Measurements from ENCODE around the gene UBE2QL1.

UBE2QL1 gene

DNA sequence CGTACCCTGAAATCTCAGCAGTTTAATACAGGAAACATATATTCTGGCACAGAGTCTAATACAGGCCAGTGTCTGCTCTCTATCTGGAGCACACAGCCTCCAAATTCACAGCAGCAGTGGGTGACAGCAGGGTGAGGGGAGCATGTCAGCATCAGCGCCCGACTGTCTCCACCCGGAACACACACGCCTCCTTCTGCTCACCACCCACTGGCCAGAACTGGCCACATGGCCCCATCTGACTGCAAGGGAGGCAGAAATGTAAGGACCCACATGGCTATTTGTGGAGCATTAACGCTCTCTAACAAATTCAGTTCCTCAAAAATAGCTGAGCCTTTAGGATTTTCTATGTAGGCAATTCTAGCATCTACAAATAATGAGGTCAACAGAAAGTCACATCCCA lies 24.6 kb downstream of the UBE2QL1 start:
- in situ Hi-C loops (cut with HindIII; ENCODE audit: low sequenced_read_pairs) = loop anchor here (10.0 kb wide), 1 partner anchor 1222 kb away; no protein-coding TSS in a partner anchor

DNA sequence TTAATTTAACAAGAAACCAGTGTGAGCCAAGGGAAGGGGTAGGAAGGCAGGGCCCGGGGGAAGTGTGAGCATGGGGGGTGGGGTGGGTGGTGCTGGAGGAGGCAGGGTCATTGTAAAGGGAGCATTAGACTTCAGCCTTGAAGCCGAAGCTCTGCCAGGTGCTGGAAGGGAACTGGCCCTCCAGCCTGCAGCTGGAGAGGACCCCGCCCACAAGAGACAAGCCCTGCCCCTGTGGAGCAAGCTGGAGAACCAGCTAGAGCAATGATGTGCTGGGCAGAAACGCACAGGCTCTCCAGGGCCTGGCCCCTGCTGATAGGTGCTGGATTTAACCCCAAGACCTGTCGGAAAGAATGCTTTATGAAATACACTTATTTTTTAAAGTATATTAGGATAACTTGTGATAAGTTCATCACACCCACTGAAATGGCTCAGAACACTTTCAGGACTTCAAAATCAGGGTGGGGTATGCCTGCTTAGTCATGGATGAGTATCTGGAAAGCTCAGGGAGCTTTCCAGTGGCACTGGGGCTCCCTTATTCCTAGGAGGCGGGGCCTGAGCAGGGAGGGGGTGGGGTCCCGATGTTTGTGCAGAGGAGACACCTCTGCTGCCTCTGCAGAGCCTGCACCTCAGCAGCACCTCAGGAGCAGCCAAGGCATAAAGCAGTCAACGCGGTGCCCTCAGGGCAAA lies 27.1 kb downstream of the UBE2QL1 start:
- in situ Hi-C loops (cut with HindIII; ENCODE audit: low sequenced_read_pairs) = loop anchor here (10.0 kb wide), 1 partner anchor 1219 kb away; no protein-coding TSS in a partner anchor

DNA sequence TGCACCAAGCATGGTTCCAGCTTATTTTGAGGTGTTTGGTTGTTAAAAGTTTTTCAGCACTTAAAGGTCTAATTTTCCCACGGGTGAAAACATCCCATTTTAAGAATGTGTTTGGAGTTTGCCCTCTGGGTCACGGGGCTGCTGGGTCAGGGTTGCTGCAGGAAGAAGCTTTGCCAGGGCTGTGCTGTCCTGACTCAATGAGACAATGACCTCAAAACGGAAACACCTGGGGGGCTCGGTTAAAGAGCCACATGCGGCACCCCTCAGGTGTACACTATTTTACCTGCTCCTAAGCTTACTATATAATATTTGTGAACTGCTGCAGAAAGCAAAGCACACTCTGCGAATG lies 27.6 kb downstream of the UBE2QL1 start:
- in situ Hi-C loops (cut with HindIII; ENCODE audit: low sequenced_read_pairs) = loop anchor here (10.0 kb wide), 1 partner anchor 1219 kb away; no protein-coding TSS in a partner anchor

DNA sequence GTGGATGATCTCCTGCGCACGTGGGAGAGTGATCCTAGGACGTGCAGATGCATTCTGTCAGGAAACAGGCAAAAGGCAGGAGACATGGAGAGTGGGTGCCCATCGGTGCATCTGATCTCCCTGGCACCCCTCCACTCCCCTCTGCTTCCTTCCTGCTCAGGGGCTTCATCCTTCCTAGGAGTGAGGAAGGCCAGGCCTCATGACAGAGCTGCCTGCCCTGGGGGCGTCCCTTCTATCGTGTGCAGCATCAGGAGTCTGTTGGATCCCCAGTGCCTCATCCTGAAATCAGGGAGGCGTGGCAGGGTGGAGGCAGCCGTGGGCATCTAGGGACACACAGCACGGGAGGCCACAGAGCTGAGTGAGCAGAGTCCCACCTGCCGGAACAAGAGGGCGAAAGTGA lies 30.1 kb downstream of the UBE2QL1 start:
- in situ Hi-C loops (cut with HindIII; ENCODE audit: low sequenced_read_pairs) = loop anchor here (10.0 kb wide), 1 partner anchor 1216 kb away; no protein-coding TSS in a partner anchor

DNA sequence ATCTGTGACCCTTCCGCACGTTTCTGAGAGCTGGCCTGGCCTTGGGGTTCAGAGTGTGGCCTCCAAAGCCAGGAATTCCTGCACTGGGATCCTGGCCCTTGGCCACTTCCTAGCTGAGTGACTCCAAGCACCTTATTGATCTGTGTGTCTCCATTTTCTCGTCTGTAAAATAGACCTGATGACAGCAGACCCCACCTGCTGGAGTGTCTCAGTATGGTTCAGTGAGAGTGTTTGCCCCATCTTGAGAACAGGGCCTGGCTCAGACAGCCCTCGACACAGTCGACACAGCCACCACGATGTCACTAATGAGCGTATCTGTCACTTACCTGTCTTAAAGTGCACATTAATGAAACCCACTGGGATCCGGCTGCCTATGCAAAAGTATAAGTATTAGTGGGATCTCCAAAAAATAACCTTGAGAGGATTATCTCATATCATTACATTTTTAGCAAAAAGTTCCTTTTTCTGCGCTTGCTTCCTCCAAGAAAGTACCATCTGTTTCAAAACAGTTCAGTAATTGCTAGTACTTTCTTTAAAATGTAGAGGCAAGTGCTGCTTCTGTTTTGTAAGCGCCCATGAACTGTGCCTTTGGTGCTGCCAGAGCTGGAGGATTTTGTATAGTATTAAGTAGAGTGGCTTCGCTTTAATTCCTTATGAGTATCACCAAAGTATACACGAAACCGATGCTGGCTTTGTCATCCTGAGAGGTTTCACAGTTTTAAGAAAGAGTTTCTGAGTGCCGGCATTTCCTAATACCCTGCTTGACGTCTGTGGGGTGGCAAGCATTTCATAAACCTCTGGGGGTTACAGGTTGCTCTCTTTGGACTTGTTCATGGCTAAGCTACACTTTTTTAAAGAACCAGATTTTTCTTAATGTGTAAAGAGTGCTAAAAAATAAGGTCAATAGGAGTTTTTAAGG lies 31.7 kb downstream of the UBE2QL1 start:
- in situ Hi-C loops (cut with HindIII; ENCODE audit: low sequenced_read_pairs) = no loop called here

DNA sequence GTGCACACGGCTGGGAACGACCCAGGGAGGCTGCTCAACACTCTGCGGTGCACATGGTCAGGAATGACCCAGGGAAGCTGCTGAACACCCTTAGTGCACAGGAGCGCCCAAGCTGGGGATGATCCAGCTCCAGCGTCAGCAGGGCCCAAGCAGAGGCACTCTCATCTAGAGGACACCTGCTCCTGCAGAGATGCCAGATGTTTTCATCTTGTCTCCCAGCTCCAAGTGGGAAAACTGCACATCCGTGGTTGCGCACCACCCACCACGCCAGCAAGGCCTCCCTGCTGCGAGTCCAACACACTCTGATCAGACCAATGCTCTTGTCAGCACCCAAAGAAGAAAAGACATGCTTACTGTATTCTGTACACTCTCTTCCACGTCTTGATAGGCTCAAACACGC lies 34.1 kb downstream of the UBE2QL1 start:
- in situ Hi-C loops (cut with HindIII; ENCODE audit: low sequenced_read_pairs) = no loop called here

DNA sequence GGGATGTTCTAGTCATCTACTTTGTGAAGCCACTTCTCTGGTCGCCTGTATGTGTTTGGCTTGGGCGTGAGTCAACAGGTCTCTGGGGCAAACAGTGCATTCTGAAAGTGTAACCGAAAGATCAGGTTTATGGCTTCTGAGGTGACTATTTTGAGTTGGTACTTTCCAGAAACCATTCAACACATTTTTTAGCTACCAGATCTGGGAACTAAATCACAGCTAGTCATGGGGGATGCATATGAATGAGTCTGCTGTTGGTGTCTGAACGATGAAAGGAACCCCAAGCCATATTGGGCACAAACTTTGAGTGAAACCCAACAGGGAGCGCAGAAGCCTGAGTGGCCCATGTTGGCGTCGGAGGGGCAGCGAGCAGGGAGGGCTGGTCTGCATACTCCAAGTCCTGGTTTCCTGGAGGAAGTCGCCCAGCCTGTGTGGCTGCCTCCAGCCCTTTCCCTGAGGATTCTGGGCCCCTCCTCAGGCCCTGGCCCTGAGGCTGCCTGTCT lies 35.3 kb downstream of the UBE2QL1 start:
- in situ Hi-C loops (cut with HindIII; ENCODE audit: low sequenced_read_pairs) = no loop called here

DNA sequence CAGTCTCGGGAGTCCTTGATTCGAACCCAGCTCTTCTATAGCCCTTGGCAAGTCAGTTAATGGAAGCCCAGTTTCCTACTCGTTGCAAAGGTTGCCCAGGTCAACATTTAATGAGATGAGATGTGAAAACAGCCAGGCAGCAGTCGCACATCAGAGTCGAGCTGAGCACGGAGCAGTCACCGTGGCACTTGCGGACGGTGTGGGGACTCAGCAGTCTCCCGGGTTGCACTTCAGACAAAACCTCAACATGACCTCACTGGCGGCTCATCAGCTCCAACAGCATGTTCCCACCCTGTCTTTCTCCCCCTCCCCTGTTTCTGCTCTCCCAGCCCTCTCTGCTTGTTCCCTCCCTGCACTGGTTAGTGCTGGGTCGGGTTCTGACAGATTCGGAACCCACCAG lies 35.8 kb downstream of the UBE2QL1 start:
- in situ Hi-C loops (cut with HindIII; ENCODE audit: low sequenced_read_pairs) = no loop called here

DNA sequence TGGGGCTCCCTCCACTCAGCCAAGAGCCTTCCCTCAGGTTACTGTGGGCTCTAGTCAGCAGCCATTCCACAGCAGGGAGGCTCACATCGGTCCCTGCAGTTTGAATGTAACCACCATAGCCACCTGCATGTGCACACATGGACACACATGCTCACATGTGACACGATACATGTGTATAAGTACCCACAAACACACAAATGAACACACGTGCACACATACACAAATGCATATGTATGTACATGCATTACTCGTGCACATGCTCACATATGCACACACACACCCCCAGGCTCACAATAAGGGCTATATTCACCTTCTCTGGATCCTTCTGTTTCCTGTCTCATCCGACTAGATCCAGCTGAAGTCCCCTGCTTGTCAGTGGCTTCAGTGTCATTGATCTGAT lies 36.2 kb downstream of the UBE2QL1 start:
- in situ Hi-C loops (cut with HindIII; ENCODE audit: low sequenced_read_pairs) = no loop called here

DNA sequence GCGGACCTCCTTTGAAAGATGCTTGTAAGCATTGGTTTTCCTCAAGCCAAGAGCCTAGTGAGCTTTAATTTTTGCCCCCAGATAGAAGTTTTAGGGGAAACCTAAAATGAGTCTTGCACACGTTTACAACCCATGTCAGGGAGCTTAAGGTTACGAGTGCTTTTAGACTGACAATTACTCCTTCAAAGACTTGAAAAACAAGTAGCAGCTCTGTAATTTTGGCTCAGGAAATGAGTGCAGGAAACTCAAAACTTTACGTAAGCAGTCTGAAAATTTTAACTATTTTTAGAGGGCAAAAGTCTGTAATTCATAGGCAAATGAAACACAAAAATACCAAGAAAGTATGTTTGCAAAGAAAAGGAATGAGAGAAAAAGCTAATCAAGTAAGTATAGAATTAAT lies 36.8 kb downstream of the UBE2QL1 start:
- in situ Hi-C loops (cut with HindIII; ENCODE audit: low sequenced_read_pairs) = no loop called here

DNA sequence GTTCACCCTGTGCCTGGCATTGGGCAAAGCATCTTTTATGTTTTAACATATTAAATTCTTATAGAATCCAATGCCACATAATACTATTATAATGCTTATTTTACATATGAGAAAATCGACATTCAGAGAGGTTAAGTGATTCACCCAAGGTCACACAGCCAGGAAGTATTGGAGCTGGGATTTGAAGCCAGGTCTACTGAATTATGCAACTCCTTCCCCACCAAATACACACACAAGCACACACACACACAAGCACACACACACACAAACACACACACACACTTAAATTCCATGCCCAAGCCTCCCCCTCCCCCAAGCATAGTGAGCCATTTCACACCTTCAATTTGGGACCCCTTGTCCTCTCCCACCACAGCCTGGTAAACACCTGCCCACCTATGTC lies 37.4 kb downstream of the UBE2QL1 start:
- in situ Hi-C loops (cut with HindIII; ENCODE audit: low sequenced_read_pairs) = no loop called here

DNA sequence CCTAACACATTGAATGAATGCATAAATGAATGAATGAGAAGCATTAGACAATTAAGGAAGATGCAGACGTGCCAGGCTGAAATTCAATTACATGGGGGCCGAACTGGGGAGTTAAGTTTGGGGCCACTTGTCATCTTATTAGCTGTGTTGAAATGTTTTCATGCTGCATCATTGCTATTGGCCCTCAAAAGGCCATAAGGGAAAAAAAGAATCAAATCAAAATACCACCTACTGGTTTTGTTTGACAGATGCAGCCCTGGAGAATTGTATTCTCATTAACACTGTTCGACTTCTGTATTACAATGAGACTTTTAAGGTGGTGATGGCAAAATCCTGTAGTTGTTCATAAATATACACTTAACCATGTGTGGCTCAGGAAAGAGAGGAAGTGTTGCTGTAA lies 38.4 kb downstream of the UBE2QL1 start:
- in situ Hi-C loops (cut with HindIII; ENCODE audit: low sequenced_read_pairs) = no loop called here

DNA sequence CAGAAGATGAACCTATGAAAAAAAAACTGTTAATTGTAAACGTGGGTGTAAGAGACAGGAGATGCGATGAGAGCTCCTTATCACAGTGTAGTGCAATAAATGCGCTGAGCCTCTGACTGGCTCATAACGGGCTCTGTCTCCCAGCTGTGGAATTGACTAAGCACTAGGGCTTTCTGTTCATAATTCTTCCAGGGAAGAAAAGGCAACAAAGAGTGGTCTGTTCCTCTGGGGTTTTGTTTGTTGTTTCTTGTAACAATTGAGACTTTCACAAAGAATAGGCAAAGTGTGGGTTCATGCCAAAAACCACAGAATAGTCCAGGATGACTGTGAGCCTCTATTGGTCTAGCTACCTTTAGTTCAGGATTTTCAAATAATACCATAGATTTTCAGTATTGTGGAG lies 39.4 kb downstream of the UBE2QL1 start:
- in situ Hi-C loops (cut with HindIII; ENCODE audit: low sequenced_read_pairs) = no loop called here

DNA sequence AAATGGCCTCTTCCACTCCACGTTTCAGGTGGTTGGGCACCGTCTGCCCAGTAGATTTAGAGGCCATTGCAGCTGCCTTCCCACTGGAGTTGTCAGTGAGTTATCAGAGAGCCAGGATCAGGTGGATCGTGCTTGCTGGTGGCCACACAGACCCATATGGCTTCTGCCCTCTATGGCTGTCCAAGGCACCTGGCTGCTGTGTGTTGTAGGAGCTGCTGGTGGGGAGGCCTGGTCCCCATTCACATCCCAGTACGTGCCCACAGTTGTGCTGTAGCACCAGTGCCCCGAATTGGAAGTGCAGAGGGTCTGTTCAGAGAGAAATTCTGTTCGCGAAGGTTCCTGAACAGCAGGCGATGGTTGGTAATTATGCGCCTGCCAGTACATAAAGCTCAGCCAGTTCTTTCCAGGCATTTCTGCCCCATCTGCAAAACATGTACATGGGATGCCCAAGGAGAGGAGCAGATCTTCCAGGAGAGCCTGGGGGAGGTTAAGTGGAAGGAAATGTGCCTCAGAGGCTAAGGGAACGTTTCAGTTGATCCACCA lies 41.1 kb downstream of the UBE2QL1 start:
- in situ Hi-C loops (cut with HindIII; ENCODE audit: low sequenced_read_pairs) = no loop called here

DNA sequence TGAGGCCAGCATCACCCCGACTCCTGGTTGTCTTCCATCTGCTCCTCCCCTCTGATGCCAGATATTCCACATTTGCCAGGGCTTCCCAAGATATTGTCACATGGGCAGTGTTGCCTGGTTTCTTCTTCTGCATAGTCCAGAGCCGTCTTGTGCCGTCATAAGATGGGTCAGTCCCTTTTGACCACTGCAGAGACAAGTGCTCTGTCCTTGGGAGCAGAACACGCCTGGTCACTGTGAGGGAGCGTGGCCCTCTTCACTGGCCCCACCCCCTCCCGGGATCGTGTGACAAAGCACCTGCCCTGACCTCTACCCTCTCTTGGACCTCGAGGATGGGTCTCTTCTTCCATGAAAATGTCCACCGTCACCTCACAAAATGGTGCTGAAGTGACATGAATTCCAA lies 41.6 kb downstream of the UBE2QL1 start:
- in situ Hi-C loops (cut with HindIII; ENCODE audit: low sequenced_read_pairs) = no loop called here

DNA sequence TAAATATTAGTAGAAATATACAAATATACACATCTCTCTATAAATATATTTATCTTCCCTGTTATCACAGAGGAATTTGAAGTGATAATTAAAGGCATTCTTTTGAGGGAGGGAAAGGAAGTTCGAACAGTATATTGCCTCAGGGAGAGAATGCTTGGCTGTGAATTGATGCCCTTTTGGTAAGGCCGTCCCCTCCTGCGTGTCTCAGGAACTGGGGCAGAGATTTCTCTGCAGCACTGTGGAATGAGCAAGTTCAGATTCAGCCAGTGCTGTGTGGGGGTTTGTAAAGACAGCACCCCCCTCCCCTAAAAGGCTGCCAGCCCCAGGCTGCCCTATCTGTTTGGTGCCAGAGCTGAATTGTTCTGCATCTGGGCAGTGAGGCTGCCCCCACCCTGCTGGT lies 42.0 kb downstream of the UBE2QL1 start:
- in situ Hi-C loops (cut with HindIII; ENCODE audit: low sequenced_read_pairs) = no loop called here

DNA sequence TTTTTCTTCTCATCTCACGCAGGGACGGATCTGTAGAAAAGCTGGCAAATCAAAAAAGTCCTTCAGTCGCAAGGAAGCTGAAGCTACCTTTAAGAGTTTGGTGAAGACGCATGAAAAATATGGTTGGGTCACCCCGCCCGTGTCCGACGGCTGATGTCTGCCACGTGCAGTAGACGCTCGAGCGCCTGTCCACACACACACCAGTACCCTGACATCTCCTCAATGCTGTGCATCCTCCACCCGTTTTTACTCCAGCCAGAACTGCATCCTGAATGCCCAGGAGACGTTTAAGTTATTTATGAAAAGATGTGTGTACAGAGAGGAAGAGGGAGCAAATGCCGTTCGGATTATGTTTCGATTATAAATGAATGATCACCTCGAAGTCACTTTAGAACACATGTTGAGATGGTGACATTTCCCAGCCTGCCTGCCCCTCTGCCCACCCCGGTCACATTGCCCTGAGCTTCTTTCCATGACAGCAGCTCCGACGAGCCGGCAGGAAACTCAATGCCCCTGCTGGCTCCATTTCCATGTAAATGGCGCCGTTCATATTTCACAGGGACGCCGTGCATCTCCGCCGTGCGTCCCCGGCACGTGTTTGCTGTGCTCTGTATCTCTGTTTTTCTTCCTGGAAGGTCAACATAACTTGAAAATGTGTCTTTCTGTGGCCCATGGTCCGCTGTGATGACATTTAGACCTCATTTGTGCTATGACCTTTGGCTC lies 42.7 kb downstream of the UBE2QL1 start:
- in situ Hi-C loops (cut with HindIII; ENCODE audit: low sequenced_read_pairs) = no loop called here

DNA sequence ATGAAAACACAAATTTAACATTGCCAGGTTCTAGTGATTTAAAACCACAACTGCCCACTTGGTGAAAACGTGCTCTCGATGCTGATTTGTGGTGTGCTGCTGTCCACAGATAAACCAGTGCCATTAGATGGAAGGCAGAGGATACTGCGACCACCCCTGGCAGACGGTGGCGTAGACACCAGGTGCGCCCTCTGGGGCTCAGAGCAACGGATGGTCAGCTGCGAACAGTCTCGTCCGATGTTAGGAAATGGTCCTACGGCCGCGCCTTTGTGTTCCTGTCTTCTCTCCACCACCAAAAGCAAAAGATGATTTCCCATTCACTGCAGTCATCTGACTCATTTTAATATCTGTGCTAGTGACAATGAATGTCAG lies 43.2 kb downstream of the UBE2QL1 start:
- in situ Hi-C loops (cut with HindIII; ENCODE audit: low sequenced_read_pairs) = no loop called here

DNA sequence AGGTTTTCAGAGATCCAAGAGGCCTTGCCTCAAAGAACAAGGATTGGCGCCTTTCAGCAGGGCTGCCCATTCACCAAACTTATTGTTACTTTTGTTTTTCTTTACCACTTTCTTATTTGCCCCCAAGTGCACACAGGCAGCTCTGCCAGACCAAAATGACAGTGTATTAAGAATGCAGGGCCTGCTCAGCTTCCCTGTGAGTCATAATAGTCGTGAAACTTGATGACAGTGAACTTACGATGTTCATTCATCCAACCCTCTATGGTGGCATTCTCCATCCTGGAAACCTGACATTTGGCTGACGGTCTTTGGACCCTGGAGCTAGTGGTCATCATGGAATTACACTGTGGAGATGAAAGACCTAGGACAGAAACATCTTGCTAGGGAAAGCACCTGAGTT lies 44.3 kb downstream of the UBE2QL1 start:
- in situ Hi-C loops (cut with HindIII; ENCODE audit: low sequenced_read_pairs) = no loop called here

DNA sequence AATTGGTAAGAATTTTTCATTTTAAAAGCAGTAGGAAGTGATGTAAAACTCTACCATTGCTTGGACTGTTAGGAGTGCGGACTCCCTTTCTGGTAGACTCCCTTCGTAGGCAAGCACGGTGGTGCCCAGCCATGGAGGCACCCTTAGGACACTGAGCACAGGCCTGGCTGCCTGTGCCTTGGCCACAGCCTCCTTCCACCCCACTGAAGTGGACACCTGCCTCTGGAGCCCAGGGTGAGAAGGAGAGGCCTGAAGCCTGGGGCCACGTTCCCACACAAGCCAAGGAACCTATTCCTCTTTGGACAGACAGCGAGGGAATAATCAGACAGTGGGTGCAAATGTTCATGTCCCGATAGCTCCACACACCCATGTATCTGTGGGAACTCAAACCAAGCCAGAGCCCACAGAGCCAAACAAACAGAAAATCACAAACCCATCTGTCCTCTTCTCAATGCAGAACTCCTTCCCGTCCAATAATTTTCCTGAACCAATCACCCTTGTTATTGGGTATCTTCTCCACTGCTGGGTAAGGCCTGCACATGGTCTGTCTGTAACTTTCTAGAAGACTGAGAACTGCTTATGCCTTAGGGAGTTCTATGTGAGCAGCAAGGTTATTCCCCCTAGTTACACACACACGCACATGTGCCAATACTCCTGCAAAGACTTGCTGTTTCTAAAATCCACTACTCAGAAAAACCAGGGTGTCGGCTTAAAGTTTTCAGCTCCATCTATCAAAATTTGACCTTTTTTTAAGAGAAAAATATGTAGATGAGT lies 45.2 kb downstream of the UBE2QL1 start:
- in situ Hi-C loops (cut with HindIII; ENCODE audit: low sequenced_read_pairs) = no loop called here

Data from endothelial cell of hepatic sinusoid (primary cell).